ENCODE results near the gene KRTAP2-3.
"Not testable (repeated sequence)": the region's sequence is repeated elsewhere in the genome, so short reads cannot be mapped to it uniquely, and the experiment has no call there.

The KRTAP2-3 gene

GRCh38 chr17:41052566-41052965 lies 7.3 kb downstream of the KRTAP2-3 start:
- no peak for TF ChIP-seq CTCF (IDR thresholded peaks at IDR 0.05; ENCODE audit: insufficient read depth, low read depth, low read length, missing control alignments)
- H3K4me3 ChIP-seq (ENCODE audit: low read depth, low read length): no peak overlapping the region
- no peak for DNase-seq (ENCODE audit: low read depth)

- H3K4me3 ChIP-seq (ENCODE audit: low read depth, low read length): no peak overlapping the region
- TF ChIP-seq CTCF (IDR thresholded peaks at IDR 0.05; ENCODE audit: insufficient read depth, low read depth, low read length, missing control alignments): no peak
- DNase-seq (ENCODE audit: low read depth): peak; percentile 33
Measured at GRCh38 chr17:41049110-41049509, 10.8 kb downstream of the KRTAP2-3 start.

GRCh38 chr17:41048441-41048840 lies 11.5 kb downstream of the KRTAP2-3 start:
- no peak for DNase-seq (ENCODE audit: low read depth)
- no peak for TF ChIP-seq CTCF (IDR thresholded peaks at IDR 0.05; ENCODE audit: insufficient read depth, low read depth, low read length, missing control alignments)
- H3K4me3 ChIP-seq (ENCODE audit: low read depth, low read length): no peak overlapping the region

- H3K4me3 ChIP-seq (ENCODE audit: low read depth, low read length); DNase-seq (ENCODE audit: low read depth): not testable (repeated sequence)
Measured at GRCh38 chr17:41046735-41047465, 13.0 kb downstream of the KRTAP2-3 start, which contains the start of gene KRTAP2-1. TSS of gene KRTAP2-1 (minus strand) at chr17:41047316. CDS start at chr17:41047267, 49 bp downstream.

GRCh38 chr17:41042953-41043352 lies 17.0 kb downstream of the KRTAP2-3 start:
- TF ChIP-seq CTCF (IDR thresholded peaks at IDR 0.05; ENCODE audit: insufficient read depth, low read depth, low read length, missing control alignments): no peak
- DNase-seq (ENCODE audit: low read depth): no peak
- H3K4me3 ChIP-seq (ENCODE audit: low read depth, low read length): no peak overlapping the region

- not testable (repeated sequence) for H3K4me3 ChIP-seq (ENCODE audit: low read depth, low read length); DNase-seq (ENCODE audit: low read depth)
Measured at GRCh38 chr17:41040783-41041571, 18.9 kb downstream of the KRTAP2-3 start, which contains the start of gene KRTAP1-1. TSS of gene KRTAP1-1 (minus strand) at chr17:41041450. CDS start at chr17:41041397, 53 bp downstream.

- H3K4me3 ChIP-seq (ENCODE audit: low read depth, low read length): no peak overlapping the region
- TF ChIP-seq CTCF (IDR thresholded peaks at IDR 0.05; ENCODE audit: insufficient read depth, low read depth, low read length, missing control alignments): no peak
- DNase-seq (ENCODE audit: low read depth): no peak
Measured at GRCh38 chr17:41037853-41038350, 22.0 kb downstream of the KRTAP2-3 start.

- not testable (repeated sequence) for DNase-seq (ENCODE audit: low read depth); H3K4me3 ChIP-seq (ENCODE audit: low read depth, low read length)
Measured at GRCh38 chr17:41034346-41034935, 25.5 kb downstream of the KRTAP2-3 start, which contains the start of gene KRTAP1-3. TSS of gene KRTAP1-3 (minus strand) at chr17:41034874. CDS start at chr17:41034821, 53 bp downstream.

Data from GM12865 (cell line).